Stomach (tissue), 4 donors: ENCODE data around the gene PRDM5.

Source experiments
- CTCF ChIP-seq, 7 experiments: fragments of 450-650 bp in 4 of 7; fragments of 200-600 bp in 3 of 7; sonication (generic) in 3 of 7; IDR thresholded peaks; one replicate each; pipeline ENCODE4 v1.5.1; 2016 to 2019; ENCODE audit warnings: antibody characterized with exemption in 7 of 7, control low read depth in 2 of 7, mild to moderate bottlenecking in 1 of 7
- EP300 ChIP-seq: sonication (generic); formaldehyde crosslinking; IDR thresholded peaks from one replicate; pipeline ENCODE4 v1.6.1; 2017; ENCODE audit warnings: antibody characterized with exemption
- POLR2A ChIP-seq, 4 donors: fragments of 450-650 bp; IDR thresholded peaks; one replicate each; pipeline ENCODE4 v1.6.1; 2016; ENCODE audit warnings: antibody characterized with exemption in 4 of 4, control low read depth in 2 of 4, mild to moderate bottlenecking in 1 of 4, moderate library complexity in 1 of 4
- POLR2AphosphoS5 ChIP-seq, 3 donors: sonication (generic); formaldehyde crosslinking; IDR thresholded peaks; one replicate each; pipeline ENCODE4 v1.6.1; 2016; ENCODE audit warnings: antibody characterized with exemption in 3 of 3

- TF ChIP-seq POLR2AphosphoS5 (IDR thresholded peaks at IDR 0.05): peak in 1 of 3 donors; percentile 59
- no peak for TF ChIP-seq CTCF (IDR thresholded peaks at IDR 0.05)
- TF ChIP-seq POLR2A (IDR thresholded peaks at IDR 0.05): no peak
- TF ChIP-seq EP300: no peak
Measured at GRCh38 chr4:120694973-120695372, 227.6 kb downstream of the PRDM5 start.
